Hepatocyte (in vitro differentiated cells): ENCODE measurements around the gene KATNB1. TPM values are rescaled to one million over a fixed set of nuclear protein-coding genes. Genes with fewer than 3 reads are reported as not detected.
"Not testable (repeated sequence)": the region's sequence is repeated elsewhere in the genome, so short reads cannot be mapped to it uniquely, and the experiment has no call there.

ENCODE experiments used
- DNase-seq: peaks from one replicate; pipeline ENCODE4 v3.0.0-alpha.2; 2016; ENCODE audit warnings: low spot score
- H2AFZ ChIP-seq: fragments of 200-600 bp; sonication (generic); 2 replicates; pipeline ENCODE4 v1.6.0; 2016; ENCODE audit warnings: antibody characterized with exemption, mild to moderate bottlenecking
- H3K27ac ChIP-seq: fragments of 200-600 bp; sonication (generic); 2 replicates; pipeline ENCODE4 v1.5.1; 2016; ENCODE audit warnings: mild to moderate bottlenecking
- H3K27me3 ChIP-seq: fragments of 200-600 bp; sonication (generic); 2 replicates; pipeline ENCODE4 v1.6.1; 2016
- H3K36me3 ChIP-seq: fragments of 200-600 bp; sonication (generic); replicated peaks from 2 replicates; pipeline ENCODE4 v1.5.1; 2016; ENCODE audit warnings: low read depth; ENCODE audit not compliant: insufficient read depth
- H3K4me1 ChIP-seq: fragments of 200-600 bp; sonication (generic); 2 replicates; pipeline ENCODE4 v1.5.1; 2016; ENCODE audit warnings: mild to moderate bottlenecking, moderate library complexity; ENCODE audit not compliant: insufficient read depth
- H3K4me2 ChIP-seq: fragments of 200-600 bp; sonication (generic); 2 replicates; pipeline ENCODE4 v1.6.0; 2016
- H3K4me3 ChIP-seq: fragments of 200-600 bp; sonication (generic); 2 replicates; pipeline ENCODE4 v1.5.1; 2016; ENCODE audit warnings: mild to moderate bottlenecking
- H3K79me2 ChIP-seq: fragments of 200-600 bp; sonication (generic); 2 replicates; pipeline ENCODE4 v1.6.0; 2017; ENCODE audit warnings: mild to moderate bottlenecking
- H3K9me2 ChIP-seq: fragments of 200-600 bp; sonication (generic); replicated peaks from 2 replicates; pipeline ENCODE4 v1.6.0; 2017; ENCODE audit warnings: mild to moderate bottlenecking; ENCODE audit not compliant: insufficient read depth
- H3K9me3 ChIP-seq: fragments of 200-600 bp; sonication (generic); 2 replicates; pipeline ENCODE4 v1.5.1; 2016; ENCODE audit warnings: low read depth, mild to moderate bottlenecking
- H4K20me1 ChIP-seq: fragments of 200-600 bp; sonication (generic); 2 replicates; pipeline ENCODE4 v1.6.0; 2016; ENCODE audit warnings: mild to moderate bottlenecking; ENCODE audit not compliant: insufficient read depth, poor library complexity, severe bottlenecking
- CTCF ChIP-seq: fragments of 200-600 bp; sonication (generic); IDR thresholded peaks from 2 replicates; pipeline ENCODE4 v1.5.1; 2016; ENCODE audit warnings: antibody characterized with exemption, mild to moderate bottlenecking; ENCODE audit not compliant: poor library complexity
- EZH2 ChIP-seq: fragments of 200-600 bp; sonication (generic); IDR thresholded peaks from 2 replicates; pipeline ENCODE4 v1.6.1; 2016; ENCODE audit warnings: antibody characterized with exemption, mild to moderate bottlenecking, borderline replicate concordance
- EZH2phosphoT487 ChIP-seq: fragments of 200-600 bp; sonication (generic); IDR thresholded peaks from one replicate; pipeline ENCODE4 v1.6.1; 2018; ENCODE audit warnings: antibody characterized with exemption, mild to moderate bottlenecking, low read depth, moderate library complexity; ENCODE audit not compliant: unreplicated experiment, severe bottlenecking
- WGBS: methylation state at CpG from one replicate; pipeline ENCODE4 v1.1.6; 2016; ENCODE audit warnings: low lambda C conversion rate; ENCODE audit errors: missing lambda C conversion rate; 5-methylcytosine and 5-hydroxymethylcytosine counted together
- polyA plus RNA-seq: library from polyadenylated mRNA; unstranded; fragments of >200 nt; fragmentation: Nextera tagmentation; extraction: Ambion mirVana; gene quantifications from 2 replicates; pipeline ENCODE4 v1.2.1, GENCODE V29; 2016
- total RNA-seq: library from RNA; depleted of rRNA; stranded (reverse); fragments of >200 nt; gene quantifications from 2 replicates; pipeline ENCODE4 v1.2.3, GENCODE V29; 2014

KATNB1 gene
- total and polyA plus RNA-seq, 2 experiments from 2014 or later, result 12.3 to 15.3 TPM

- Histone ChIP-seq H3K4me1 (no peaks in the 10 kb centered on the region), H3K79me2 (no peaks in the 10 kb centered on the region), H2AFZ (no peak overlapping the region), H3K27me3 (no peaks in the 10 kb centered on the region), H3K4me3 (no peak overlapping the region), H3K4me2 (no peak overlapping the region), H3K27ac (no peak overlapping the region), H4K20me1 (no peaks in the 10 kb centered on the region), H3K9me3 (no peaks in the 10 kb centered on the region), H3K9me2 (no peaks in the 10 kb centered on the region), H3K36me3 (no peaks in the 10 kb centered on the region)
- WGBS, result 45% methylated on average over 23 of the region's 23 CpGs
- DNase-seq, result peak; percentile 73
- no peak for TF ChIP-seq EZH2
- peak; percentile 50 for TF ChIP-seq CTCF
Observed at GRCh38 chr16:57775661-57776469, 40.3 kb downstream of the KATNB1 start.

GRCh38 chr16:57778658-57779057 is 43.1 kb downstream of the KATNB1 start:
- Histone ChIP-seq H3K4me1 (no peaks in the 10 kb centered on the region), H3K27me3 (no peaks in the 10 kb centered on the region), H3K9me2 (no peaks in the 10 kb centered on the region), H3K9me3 (no peaks in the 10 kb centered on the region), H3K79me2 (no peaks in the 10 kb centered on the region), H2AFZ (no peak overlapping the region), H3K4me3 (no peak overlapping the region), H3K4me2 (no peak overlapping the region), H4K20me1 (no peaks in the 10 kb centered on the region), H3K36me3 (no peaks in the 10 kb centered on the region), H3K27ac (no peak overlapping the region)
- 88% methylated on average over 5 of the region's 5 CpGs for WGBS
- no peak for TF ChIP-seq EZH2
- no peak for DNase-seq

- H4K20me1 ChIP-seq, H3K36me3 ChIP-seq, H3K9me3 ChIP-seq, H3K4me1 ChIP-seq, H2AFZ ChIP-seq, DNase-seq, H3K79me2 ChIP-seq, H3K27me3 ChIP-seq, H3K4me3 ChIP-seq, H3K27ac ChIP-seq, H3K4me2 ChIP-seq, H3K9me2 ChIP-seq: not testable (repeated sequence)
- 91% methylated on average over 5 of the region's 5 CpGs for WGBS
Observed at GRCh38 chr16:57779836-57780235, 44.3 kb downstream of the KATNB1 start.

- H3K4me1 ChIP-seq, result no peaks in the 10 kb centered on the region
- H2AFZ ChIP-seq, result no peak overlapping the region
- H3K4me2 ChIP-seq, result no peak overlapping the region
- H3K27ac ChIP-seq, result no peak overlapping the region
- DNase-seq, result no peak
- no peak for TF ChIP-seq CTCF
- TF ChIP-seq EZH2phosphoT487, result no peak
- no peak for TF ChIP-seq EZH2
- H3K9me2 ChIP-seq, result no peaks in the 10 kb centered on the region
- no peaks in the 10 kb centered on the region for H3K79me2 ChIP-seq
- no peaks in the 10 kb centered on the region for H3K36me3 ChIP-seq
- WGBS, result 87% methylated on average over 1 of the region's 1 CpG
- H3K9me3 ChIP-seq, result no peaks in the 10 kb centered on the region
- no peaks in the 10 kb centered on the region for H3K27me3 ChIP-seq
- H4K20me1 ChIP-seq, result no peaks in the 10 kb centered on the region
- no peak overlapping the region for H3K4me3 ChIP-seq
Observed at GRCh38 chr16:57781349-57781740, 45.8 kb downstream of the KATNB1 start.
